H9 (cell line): ENCODE measurements around the gene SORCS2. TPM values are rescaled to one million over a fixed set of nuclear protein-coding genes. Genes with fewer than 3 reads are reported as not detected.

ENCODE experiments used
- DNase-seq: peaks from one replicate; pipeline ENCODE4 v3.0.0-alpha.2; 2017
- H2AFZ ChIP-seq: one replicate; pipeline ENCODE4 v1.6.1; 2013; ENCODE audit warnings: mild to moderate bottlenecking, low read length, control low read depth, moderate library complexity
- H2AK5ac ChIP-seq: 2 replicates; pipeline ENCODE4 v1.6.1; 2013; ENCODE audit warnings: low read length, control low read depth, mixed read lengths; ENCODE audit not compliant: insufficient read length
- H2BK120ac ChIP-seq: one replicate; pipeline ENCODE4 v1.6.1; 2013; ENCODE audit warnings: low read depth, mild to moderate bottlenecking, low read length, control low read depth, inconsistent platforms; ENCODE audit not compliant: poor library complexity, severe bottlenecking
- H2BK12ac ChIP-seq: 2 replicates; pipeline ENCODE4 v1.6.1; 2013; ENCODE audit warnings: low read length, control low read depth, mixed read lengths, low read depth; ENCODE audit not compliant: insufficient read length
- H2BK15ac ChIP-seq: 2 replicates; pipeline ENCODE4 v1.6.1; 2013; ENCODE audit warnings: low read depth, low read length, control low read depth
- H2BK20ac ChIP-seq: one replicate; pipeline ENCODE4 v1.6.1; 2013; ENCODE audit warnings: low read depth, mild to moderate bottlenecking, low read length, control low read depth, inconsistent platforms; ENCODE audit not compliant: poor library complexity, severe bottlenecking
- H2BK5ac ChIP-seq: 2 replicates; pipeline ENCODE4 v1.6.1; 2013; ENCODE audit warnings: low read length, control low read depth, mixed read lengths; ENCODE audit not compliant: insufficient read length
- H3K14ac ChIP-seq: 2 replicates; pipeline ENCODE4 v1.6.1; 2013; ENCODE audit warnings: low read length, control low read depth; ENCODE audit not compliant: insufficient read depth
- H3K18ac ChIP-seq: 2 replicates; pipeline ENCODE4 v1.6.1; 2013; ENCODE audit warnings: low read depth, mild to moderate bottlenecking, mixed read lengths, low read length, control low read depth; ENCODE audit not compliant: insufficient read length
- H3K23ac ChIP-seq: 2 replicates; pipeline ENCODE4 v1.6.1; 2013; ENCODE audit warnings: low read length, control low read depth, mixed read lengths, low read depth; ENCODE audit not compliant: insufficient read length
- H3K23me2 ChIP-seq: 2 replicates; pipeline ENCODE4 v1.6.1; 2013; ENCODE audit warnings: low read depth, mild to moderate bottlenecking, mixed read lengths, low read length, control low read depth; ENCODE audit not compliant: insufficient read length, poor library complexity, severe bottlenecking
- H3K27ac ChIP-seq: 2 replicates; pipeline ENCODE4 v1.5.1; 2013; ENCODE audit warnings: low read length, control low read depth, mixed read lengths, low read depth; ENCODE audit not compliant: insufficient read length
- H3K27me3 ChIP-seq: 2 replicates; pipeline ENCODE4 v1.6.1; 2013; ENCODE audit warnings: low read length, control low read depth, inconsistent platforms; ENCODE audit not compliant: insufficient read depth
- H3K4ac ChIP-seq: 2 replicates; pipeline ENCODE4 v1.6.1; 2013; ENCODE audit warnings: low read depth, mild to moderate bottlenecking, control low read depth, inconsistent platforms, low read length, moderate library complexity
- H3K4me1 ChIP-seq: 2 replicates; pipeline ENCODE4 v1.6.1; 2013; ENCODE audit warnings: low read length, control low read depth, inconsistent platforms; ENCODE audit not compliant: insufficient read depth
- H3K4me2 ChIP-seq: 2 replicates; pipeline ENCODE4 v1.6.1; 2013; ENCODE audit warnings: low read length, control low read depth, mixed read lengths; ENCODE audit not compliant: insufficient read length, insufficient read depth
- H3K56ac ChIP-seq: 2 replicates; pipeline ENCODE4 v1.6.1; 2013; ENCODE audit warnings: low read depth, mild to moderate bottlenecking, mixed read lengths, low read length, control low read depth; ENCODE audit not compliant: insufficient read length
- H3K79me1 ChIP-seq: 2 replicates; pipeline ENCODE4 v1.6.1; 2013; ENCODE audit warnings: low read depth, mild to moderate bottlenecking, moderate library complexity, low read length, control low read depth, inconsistent platforms; ENCODE audit not compliant: insufficient read depth, poor library complexity, severe bottlenecking
- H3K79me2 ChIP-seq: 2 replicates; pipeline ENCODE4 v1.6.1; 2013; ENCODE audit warnings: low read length, control low read depth, inconsistent platforms; ENCODE audit not compliant: insufficient read depth
- H3K9ac ChIP-seq: 2 replicates; pipeline ENCODE4 v1.6.1; 2013; ENCODE audit warnings: low read length, control low read depth, mixed read lengths; ENCODE audit not compliant: insufficient read length; ENCODE audit errors: extremely low read depth
- H3K9me3 ChIP-seq: one replicate; pipeline ENCODE4 v1.6.1; 2013; ENCODE audit warnings: low read depth, low read length, inconsistent platforms; ENCODE audit not compliant: control insufficient read depth
- H3T11ph ChIP-seq: one replicate; pipeline ENCODE4 v1.6.1; 2013; ENCODE audit warnings: mild to moderate bottlenecking, low read length, control low read depth, inconsistent platforms
- H4K20me1 ChIP-seq: one replicate; pipeline ENCODE4 v1.6.1; 2013; ENCODE audit not compliant: control insufficient read depth, insufficient read length, insufficient read depth
- H4K5ac ChIP-seq: 2 replicates; pipeline ENCODE4 v1.6.1; 2013; ENCODE audit warnings: low read depth, mild to moderate bottlenecking, mixed read lengths, low read length, control low read depth; ENCODE audit not compliant: insufficient read length
- H4K8ac ChIP-seq: replicated peaks from 2 replicates; pipeline ENCODE4 v1.6.1; 2013; ENCODE audit warnings: low read length, control low read depth, mixed read lengths, low read depth; ENCODE audit not compliant: insufficient read length
- H4K91ac ChIP-seq: 2 replicates; pipeline ENCODE4 v1.6.1; 2013; ENCODE audit warnings: low read depth, mild to moderate bottlenecking, moderate library complexity, mixed read lengths, low read length, control low read depth; ENCODE audit not compliant: insufficient read length
- H3K27ac Mint-ChIP-seq, 3 experiments: 2 replicates in 2 of 3; 3 replicates in 1 of 3; pipeline ENCODE4 v1.8.0; 2020 to 2021; ENCODE audit warnings: mixed read lengths in 3 of 3, mild to moderate bottlenecking in 1 of 3, moderate library complexity in 1 of 3
- H3K27me3 Mint-ChIP-seq: 2 replicates; pipeline ENCODE4 v1.8.0; 2021; ENCODE audit warnings: low read depth, mild to moderate bottlenecking, moderate library complexity, mixed read lengths
- H3K36me3 Mint-ChIP-seq, 3 experiments: 2 replicates in 2 of 3; 3 replicates in 1 of 3; pipeline ENCODE4 v1.8.0; 2020 to 2021; ENCODE audit warnings: low read depth in 3 of 3, mixed read lengths in 3 of 3; ENCODE audit not compliant: insufficient read depth in 1 of 3
- H3K4me1 Mint-ChIP-seq, 2 experiments: 2 replicates each; pipeline ENCODE4 v1.8.0; 2020; ENCODE audit warnings: mixed read lengths in 2 of 2
- H3K4me3 Mint-ChIP-seq, 2 experiments: 2 replicates in 1 of 2; 3 replicates in 1 of 2; pipeline ENCODE4 v1.8.0; 2020 to 2021; ENCODE audit warnings: mild to moderate bottlenecking in 2 of 2, mixed read lengths in 2 of 2, moderate library complexity in 1 of 2
- H3K9me3 Mint-ChIP-seq, 2 experiments: 2 replicates in 1 of 2; 3 replicates in 1 of 2; pipeline ENCODE4 v1.8.0; 2020; ENCODE audit warnings: mild to moderate bottlenecking in 2 of 2, mixed read lengths in 2 of 2, moderate library complexity in 1 of 2
- WGBS: extraction: QIAGEN DNeasy Blood & Tissue Kit; methylation state at CpG from one replicate; pipeline ENCODE4 v1.1.7; 2013; ENCODE audit warnings: missing lambda C conversion rate, low lambda C conversion rate, mixed read lengths; ENCODE audit not compliant: insufficient read length; ENCODE audit errors: extremely low coverage; 5-methylcytosine and 5-hydroxymethylcytosine counted together
- total RNA-seq: library from RNA; stranded (reverse); gene quantifications from 2 replicates; pipeline ENCODE4 v1.2.1, GENCODE V29; 2021
- TF ChIP-seq, protein P1 (sequence below): fragments of 200-600 bp; sonication (generic); conservative IDR thresholded peaks from 3 replicates; pipeline ENCODE4 v1.8.0; 2021; ENCODE audit warnings: antibody characterized with exemption, mild to moderate bottlenecking

SORCS2 gene
- total RNA-seq, 1 experiment from 2014 or later: 0.57 TPM

DNA sequence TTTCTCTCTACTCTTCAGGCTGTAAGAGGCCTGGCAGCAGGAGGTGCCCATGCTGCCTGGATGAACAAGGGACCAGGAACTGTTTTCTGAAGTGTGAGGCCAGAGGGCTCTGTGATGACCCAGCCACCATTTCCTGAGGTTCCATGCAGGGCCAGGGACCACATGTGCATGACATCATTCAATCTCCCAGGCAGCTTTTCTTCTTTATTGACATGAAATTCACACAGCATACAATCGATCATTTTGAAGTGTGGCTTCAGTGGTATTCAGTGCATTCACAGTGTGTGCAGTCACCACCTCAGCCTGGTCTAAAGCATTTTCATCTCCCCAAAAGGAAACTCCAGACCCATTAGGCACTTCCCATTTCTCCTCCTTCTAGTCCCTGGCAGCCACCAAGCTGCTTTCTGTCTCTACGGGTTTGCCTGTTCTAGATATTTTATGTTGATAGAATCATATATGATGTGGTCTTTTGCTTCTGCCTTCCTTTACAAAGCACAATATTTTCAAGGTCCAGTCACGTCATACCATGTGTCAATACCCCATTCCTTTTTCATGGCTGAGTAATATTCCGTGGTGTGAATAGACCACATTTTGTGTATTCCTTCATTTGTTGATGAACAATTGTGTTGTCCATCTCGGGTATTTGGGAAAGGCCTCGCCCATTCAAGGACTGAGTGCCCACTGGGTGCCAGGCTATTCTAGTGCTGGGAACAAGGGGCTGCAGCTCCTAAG lies 149.3 kb downstream of the SORCS2 start:
- Histone ChIP-seq H3K56ac (no peak overlapping the region), H3T11ph (no peak overlapping the region), H2BK120ac (no peak overlapping the region), H2BK12ac (no peak overlapping the region), H4K5ac (no peak overlapping the region), H3K9me3 (no peaks in the 10 kb centered on the region), H3K18ac (no peak overlapping the region), H3K4me1 (no peaks in the 10 kb centered on the region), H3K9ac (no peak overlapping the region), H3K27me3 (no peaks in the 10 kb centered on the region), H3K79me1 (no peaks in the 10 kb centered on the region), H2AK5ac (no peak overlapping the region), H3K79me2 (no peaks in the 10 kb centered on the region), H4K91ac (no peak overlapping the region), H4K20me1 (no peaks in the 10 kb centered on the region), H2BK20ac (no peak overlapping the region), H3K14ac (no peak overlapping the region; the same call in 1 of the 2 replicates), H2BK15ac (no peak overlapping the region), H3K27ac (no peak overlapping the region), H3K4me2 (no peak overlapping the region), H4K8ac (no peak overlapping the region), H2BK5ac (no peak overlapping the region), H3K23ac (no peak overlapping the region), H3K4ac (no peak overlapping the region), H2AFZ (no peak overlapping the region), H3K23me2 (peaks cover 2% of the 10 kb centered on the region)
- TF ChIP-seq, protein P1, sequence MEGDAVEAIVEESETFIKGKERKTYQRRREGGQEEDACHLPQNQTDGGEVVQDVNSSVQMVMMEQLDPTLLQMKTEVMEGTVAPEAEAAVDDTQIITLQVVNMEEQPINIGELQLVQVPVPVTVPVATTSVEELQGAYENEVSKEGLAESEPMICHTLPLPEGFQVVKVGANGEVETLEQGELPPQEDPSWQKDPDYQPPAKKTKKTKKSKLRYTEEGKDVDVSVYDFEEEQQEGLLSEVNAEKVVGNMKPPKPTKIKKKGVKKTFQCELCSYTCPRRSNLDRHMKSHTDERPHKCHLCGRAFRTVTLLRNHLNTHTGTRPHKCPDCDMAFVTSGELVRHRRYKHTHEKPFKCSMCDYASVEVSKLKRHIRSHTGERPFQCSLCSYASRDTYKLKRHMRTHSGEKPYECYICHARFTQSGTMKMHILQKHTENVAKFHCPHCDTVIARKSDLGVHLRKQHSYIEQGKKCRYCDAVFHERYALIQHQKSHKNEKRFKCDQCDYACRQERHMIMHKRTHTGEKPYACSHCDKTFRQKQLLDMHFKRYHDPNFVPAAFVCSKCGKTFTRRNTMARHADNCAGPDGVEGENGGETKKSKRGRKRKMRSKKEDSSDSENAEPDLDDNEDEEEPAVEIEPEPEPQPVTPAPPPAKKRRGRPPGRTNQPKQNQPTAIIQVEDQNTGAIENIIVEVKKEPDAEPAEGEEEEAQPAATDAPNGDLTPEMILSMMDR: no peak
- no CpG with 5 or more reads among the region's 6 CpGs for WGBS
- Mint-ChIP-seq H3K9me3 (peaks cover 4 to 5% of the 10 kb centered on the region in 2 experiments; a peak in 4 of 5 replicates), H3K27ac (no peak overlapping the region; a peak in 1 of 7 replicates), H3K36me3 (no peaks in the 10 kb centered on the region), H3K4me3 (no peak overlapping the region), H3K27me3 (peaks cover 8% of the 10 kb centered on the region), H3K4me1 (peaks cover 0 to 3% of the 10 kb centered on the region in 2 experiments; a peak in 1 of 4 replicates)
- DNase-seq: no peak
